HEK293 (cell line): ENCODE data around the gene TMEM232.

Experiments
- CTCF ChIA-PET: fragments of 350-600 bp; formaldehyde crosslinking; extraction: SDS; loops from one replicate; lab custom pipeline; 2021; ENCODE audit warnings: antibody characterized with exemption; lab: Yijun Ruan, JAX
- POLR2A ChIA-PET: fragments of 300-600 bp; formaldehyde crosslinking; extraction: SDS; loops from one replicate; lab custom pipeline; 2020; ENCODE audit warnings: antibody characterized with exemption, inconsistent platforms; lab: Yijun Ruan, JAX
- H3K27ac ChIP-seq: fragments of 200-500 bp; sonication (Bioruptor generic); 2 replicates; pipeline ENCODE4 v1.5.1; 2014; ENCODE audit warnings: low read depth, low read length, control low read depth, inconsistent platforms; ENCODE audit errors: extremely low read depth
- H3K36me3 ChIP-seq, 2 experiments: fragments of 200-500 bp in 1 of 2; sonication (Bioruptor generic) in 1 of 2; 1 replicate in 1 of 2; 2 replicates in 1 of 2; pipeline ENCODE4 v1.5.1; 2014 to 2017; ENCODE audit warnings: inconsistent platforms in 2 of 2, low read length in 2 of 2; ENCODE audit not compliant: control insufficient read depth in 2 of 2, insufficient read depth in 1 of 2
- H3K4me1 ChIP-seq: fragments of 200-500 bp; sonication (Bioruptor generic); 2 replicates; pipeline ENCODE4 v1.5.1; 2014; ENCODE audit warnings: mild to moderate bottlenecking, low read length, inconsistent platforms; ENCODE audit not compliant: control insufficient read depth, insufficient read depth
- H3K4me3 ChIP-seq: 2 replicates; pipeline ENCODE4 v1.5.1; 2011; ENCODE audit warnings: low read depth, mild to moderate bottlenecking, control low read depth, low read length, moderate library complexity
- H3K9me3 ChIP-seq: fragments of 200-500 bp; sonication (Bioruptor generic); 2 replicates; pipeline ENCODE4 v1.5.1; 2014; ENCODE audit warnings: low read depth, low read length, inconsistent platforms; ENCODE audit not compliant: control insufficient read depth, insufficient read depth
- SALL2 ChIP-seq: fragments of 450-650 bp; formaldehyde crosslinking; IDR thresholded peaks from 2 replicates; pipeline ENCODE4 v1.5.0; 2017; ENCODE audit warnings: missing biosample characterization, mild to moderate bottlenecking, missing genetic modification characterization, borderline replicate concordance
- SCRT2 ChIP-seq: fragments of 450-650 bp; formaldehyde crosslinking; IDR thresholded peaks from 2 replicates; pipeline ENCODE4 v1.5.1; 2016; ENCODE audit warnings: missing biosample characterization, missing genetic modification characterization
- TCF7L2 ChIP-seq: IDR thresholded peaks from 2 replicates; pipeline ENCODE4 v1.6.1; 2011; ENCODE audit warnings: low read depth, mild to moderate bottlenecking, inconsistent platforms, low read length, moderate library complexity, borderline replicate concordance
- ZBTB8A ChIP-seq: fragments of 450-650 bp; formaldehyde crosslinking; IDR thresholded peaks from 2 replicates; pipeline ENCODE4 v1.5.1; 2016; ENCODE audit warnings: missing biosample characterization, missing genetic modification characterization
- ZNF10 ChIP-seq: fragments of 450-650 bp; formaldehyde crosslinking; IDR thresholded peaks from 2 replicates; pipeline ENCODE4 v1.5.1; 2017; ENCODE audit warnings: missing biosample characterization, missing genetic modification characterization
- ZNF112 ChIP-seq: fragments of 450-650 bp; formaldehyde crosslinking; IDR thresholded peaks from 2 replicates; pipeline ENCODE4 v1.5.0; 2017; ENCODE audit warnings: missing biosample characterization, missing genetic modification characterization
- ZNF132 ChIP-seq: fragments of 450-650 bp; formaldehyde crosslinking; IDR thresholded peaks from 2 replicates; pipeline ENCODE4 v1.5.1; 2017; ENCODE audit warnings: missing biosample characterization, missing genetic modification characterization, borderline replicate concordance
- ZNF133 ChIP-seq: fragments of 450-650 bp; formaldehyde crosslinking; IDR thresholded peaks from 2 replicates; pipeline ENCODE4 v1.5.1; 2016; ENCODE audit warnings: missing biosample characterization, missing genetic modification characterization
- ZNF184 ChIP-seq: fragments of 450-650 bp; IDR thresholded peaks from 2 replicates; pipeline ENCODE4 v1.5.1; 2018; ENCODE audit warnings: missing biosample characterization, mild to moderate bottlenecking, missing genetic modification characterization
- ZNF221 ChIP-seq: fragments of 450-650 bp; formaldehyde crosslinking; IDR thresholded peaks from 2 replicates; pipeline ENCODE4 v1.5.1; 2017; ENCODE audit warnings: missing biosample characterization, missing genetic modification characterization, borderline replicate concordance
- ZNF23 ChIP-seq: fragments of 450-650 bp; formaldehyde crosslinking; IDR thresholded peaks from 2 replicates; pipeline ENCODE4 v1.5.1; 2016; ENCODE audit warnings: missing biosample characterization, missing genetic modification characterization, borderline replicate concordance
- ZNF24 ChIP-seq: fragments of 450-650 bp; formaldehyde crosslinking; IDR thresholded peaks from 2 replicates; pipeline ENCODE4 v1.5.1; 2016; ENCODE audit warnings: missing biosample characterization, missing genetic modification characterization
- ZNF248 ChIP-seq: fragments of 450-650 bp; formaldehyde crosslinking; IDR thresholded peaks from 2 replicates; pipeline ENCODE4 v1.5.1; 2017; ENCODE audit warnings: missing biosample characterization, missing genetic modification characterization
- ZNF48 ChIP-seq: fragments of 450-650 bp; formaldehyde crosslinking; IDR thresholded peaks from 2 replicates; pipeline ENCODE4 v1.5.1; 2016; ENCODE audit warnings: missing biosample characterization, missing genetic modification characterization
- ZNF623 ChIP-seq: fragments of 450-650 bp; formaldehyde crosslinking; IDR thresholded peaks from 2 replicates; pipeline ENCODE4 v1.5.1; 2016; ENCODE audit warnings: missing biosample characterization, missing genetic modification characterization
- ZNF626 ChIP-seq: fragments of 450-650 bp; sonication (Bioruptor Pico); formaldehyde crosslinking; IDR thresholded peaks from 2 replicates; pipeline ENCODE4 v1.5.1; 2018; ENCODE audit warnings: missing biosample characterization, missing genetic modification characterization, inconsistent platforms
- ZNF707 ChIP-seq: fragments of 450-650 bp; formaldehyde crosslinking; IDR thresholded peaks from 2 replicates; pipeline ENCODE4 v1.5.1; 2016; ENCODE audit warnings: missing biosample characterization, missing genetic modification characterization
- ZNF837 ChIP-seq: fragments of 450-650 bp; formaldehyde crosslinking; IDR thresholded peaks from 2 replicates; pipeline ENCODE4 v1.5.1; 2016; ENCODE audit warnings: missing biosample characterization, missing genetic modification characterization
- TF ChIP-seq, protein P1 (sequence below): fragments of 450-650 bp; formaldehyde crosslinking; IDR thresholded peaks from 2 replicates; pipeline ENCODE4 v1.5.1; 2016; ENCODE audit warnings: missing biosample characterization, missing genetic modification characterization
- TF ChIP-seq, protein P2 (sequence below): fragments of 450-650 bp; formaldehyde crosslinking; IDR thresholded peaks from 2 replicates; pipeline ENCODE4 v1.5.1; 2016; ENCODE audit warnings: missing biosample characterization, missing genetic modification characterization
- TF ChIP-seq, protein P3 (sequence below): fragments of 450-650 bp; formaldehyde crosslinking; IDR thresholded peaks from 2 replicates; pipeline ENCODE4 v1.5.1; 2017; ENCODE audit warnings: missing biosample characterization, missing genetic modification characterization
- TF ChIP-seq, protein P4 (sequence below): fragments of 450-650 bp; IDR thresholded peaks from 2 replicates; pipeline ENCODE4 v1.5.1; 2018; ENCODE audit warnings: missing biosample characterization, mild to moderate bottlenecking, missing genetic modification characterization

Gene TMEM232

DNA sequence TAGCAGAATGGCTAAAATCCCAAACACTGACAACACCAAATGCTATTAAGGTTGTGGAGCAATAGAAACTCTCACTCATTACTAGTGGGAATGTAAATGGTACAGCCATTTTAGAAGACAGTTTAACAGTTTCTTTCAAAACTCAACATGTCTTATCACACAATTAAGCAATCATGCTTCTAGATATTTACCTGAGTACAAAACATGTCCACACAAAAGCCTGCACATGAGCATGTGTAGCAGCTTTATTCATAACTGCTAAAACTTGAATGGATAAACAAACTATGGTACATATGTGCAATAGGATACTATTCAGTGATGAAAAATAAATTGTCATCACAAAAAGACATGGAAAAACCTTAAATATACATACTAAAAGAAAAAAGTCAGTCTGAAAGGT is 43.8 kb upstream of the TMEM232 start:
- CTCF ChIA-PET, result no interaction called here
- Histone ChIP-seq H3K4me1 (no peaks in the 10 kb centered on the region), H3K36me3 (no peaks in the 10 kb centered on the region), H3K27ac (no peak overlapping the region), H3K4me3 (no peak overlapping the region), H3K9me3 (no peaks in the 10 kb centered on the region)
- TF ChIP-seq ZNF10 (no peak), ZNF707 (tag by site-specific recombination) (no peak), ZNF623 (tag by site-specific recombination) (no peak), ZNF248 (tag by site-specific recombination) (no peak), SALL2 (tag by site-specific recombination) (no peak), TCF7L2 (no peak), ZBTB8A (tag by site-specific recombination) (no peak), ZNF112 (tag by site-specific recombination) (no peak), ZNF132 (tag by site-specific recombination) (no peak), ZNF626 (no peak), ZNF48 (no peak)
- TF ChIP-seq, protein P1, sequence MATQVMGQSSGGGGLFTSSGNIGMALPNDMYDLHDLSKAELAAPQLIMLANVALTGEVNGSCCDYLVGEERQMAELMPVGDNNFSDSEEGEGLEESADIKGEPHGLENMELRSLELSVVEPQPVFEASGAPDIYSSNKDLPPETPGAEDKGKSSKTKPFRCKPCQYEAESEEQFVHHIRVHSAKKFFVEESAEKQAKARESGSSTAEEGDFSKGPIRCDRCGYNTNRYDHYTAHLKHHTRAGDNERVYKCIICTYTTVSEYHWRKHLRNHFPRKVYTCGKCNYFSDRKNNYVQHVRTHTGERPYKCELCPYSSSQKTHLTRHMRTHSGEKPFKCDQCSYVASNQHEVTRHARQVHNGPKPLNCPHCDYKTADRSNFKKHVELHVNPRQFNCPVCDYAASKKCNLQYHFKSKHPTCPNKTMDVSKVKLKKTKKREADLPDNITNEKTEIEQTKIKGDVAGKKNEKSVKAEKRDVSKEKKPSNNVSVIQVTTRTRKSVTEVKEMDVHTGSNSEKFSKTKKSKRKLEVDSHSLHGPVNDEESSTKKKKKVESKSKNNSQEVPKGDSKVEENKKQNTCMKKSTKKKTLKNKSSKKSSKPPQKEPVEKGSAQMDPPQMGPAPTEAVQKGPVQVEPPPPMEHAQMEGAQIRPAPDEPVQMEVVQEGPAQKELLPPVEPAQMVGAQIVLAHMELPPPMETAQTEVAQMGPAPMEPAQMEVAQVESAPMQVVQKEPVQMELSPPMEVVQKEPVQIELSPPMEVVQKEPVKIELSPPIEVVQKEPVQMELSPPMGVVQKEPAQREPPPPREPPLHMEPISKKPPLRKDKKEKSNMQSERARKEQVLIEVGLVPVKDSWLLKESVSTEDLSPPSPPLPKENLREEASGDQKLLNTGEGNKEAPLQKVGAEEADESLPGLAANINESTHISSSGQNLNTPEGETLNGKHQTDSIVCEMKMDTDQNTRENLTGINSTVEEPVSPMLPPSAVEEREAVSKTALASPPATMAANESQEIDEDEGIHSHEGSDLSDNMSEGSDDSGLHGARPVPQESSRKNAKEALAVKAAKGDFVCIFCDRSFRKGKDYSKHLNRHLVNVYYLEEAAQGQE (tag by site-specific recombination), result no peak
- TF ChIP-seq, protein P2, sequence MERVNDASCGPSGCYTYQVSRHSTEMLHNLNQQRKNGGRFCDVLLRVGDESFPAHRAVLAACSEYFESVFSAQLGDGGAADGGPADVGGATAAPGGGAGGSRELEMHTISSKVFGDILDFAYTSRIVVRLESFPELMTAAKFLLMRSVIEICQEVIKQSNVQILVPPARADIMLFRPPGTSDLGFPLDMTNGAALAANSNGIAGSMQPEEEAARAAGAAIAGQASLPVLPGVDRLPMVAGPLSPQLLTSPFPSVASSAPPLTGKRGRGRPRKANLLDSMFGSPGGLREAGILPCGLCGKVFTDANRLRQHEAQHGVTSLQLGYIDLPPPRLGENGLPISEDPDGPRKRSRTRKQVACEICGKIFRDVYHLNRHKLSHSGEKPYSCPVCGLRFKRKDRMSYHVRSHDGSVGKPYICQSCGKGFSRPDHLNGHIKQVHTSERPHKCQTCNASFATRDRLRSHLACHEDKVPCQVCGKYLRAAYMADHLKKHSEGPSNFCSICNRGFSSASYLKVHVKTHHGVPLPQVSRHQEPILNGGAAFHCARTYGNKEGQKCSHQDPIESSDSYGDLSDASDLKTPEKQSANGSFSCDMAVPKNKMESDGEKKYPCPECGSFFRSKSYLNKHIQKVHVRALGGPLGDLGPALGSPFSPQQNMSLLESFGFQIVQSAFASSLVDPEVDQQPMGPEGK (tag by site-specific recombination), result no peak
- POLR2A ChIA-PET, result no interaction called here

DNA sequence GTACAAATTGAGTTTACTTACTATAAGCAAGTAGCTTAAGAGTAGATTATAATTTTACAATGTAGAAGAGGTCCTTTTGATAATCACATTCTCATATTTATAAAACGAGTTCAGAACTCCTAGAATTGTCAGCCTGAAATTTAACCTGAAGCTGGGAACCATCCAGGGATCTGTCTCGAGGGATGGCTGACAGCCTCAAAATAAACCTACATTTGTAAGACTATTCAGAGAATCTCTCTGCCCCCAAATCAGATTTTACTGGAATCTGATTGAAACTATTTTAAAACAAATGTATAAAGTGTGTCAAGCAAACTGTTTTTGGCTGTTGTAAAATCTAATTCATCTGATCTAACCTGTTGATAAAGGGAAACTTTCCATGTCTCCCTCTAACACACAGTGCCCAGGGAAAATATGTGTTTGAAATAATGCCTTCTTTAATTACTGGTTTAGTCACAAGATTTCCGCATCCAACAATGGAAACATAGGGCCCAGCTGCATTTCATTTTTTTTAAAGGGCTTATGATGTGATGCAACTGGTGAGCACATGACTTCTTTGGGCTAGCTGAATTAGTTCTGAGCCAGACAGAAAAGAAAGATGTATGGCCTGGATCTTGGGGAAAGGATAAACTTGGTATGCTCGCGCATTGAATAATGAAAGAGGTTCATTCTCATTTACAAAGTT is 42.7 kb upstream of the TMEM232 start:
- Histone ChIP-seq H3K27ac (no peak overlapping the region), H3K4me3 (no peak overlapping the region), H3K36me3 (peaks cover 0 to 3% of the 10 kb centered on the region in 2 experiments; a peak in 1 of 3 replicates), H3K9me3 (no peaks in the 10 kb centered on the region), H3K4me1 (no peaks in the 10 kb centered on the region)
- 0 out of 2 replicates have a peak, but pooled peaks have one; percentile 37 for TF ChIP-seq SCRT2 (tag by site-specific recombination)
- TF ChIP-seq ZNF623 (tag by site-specific recombination), result no peak
- ChIA-PET POLR2A (no interaction called here), CTCF (interaction anchor here (0.5 to 0.6 kb wide), 2 partner anchors 16 to 1681 kb away, joined by 3 read pairs; no protein-coding TSS in a partner anchor)

DNA sequence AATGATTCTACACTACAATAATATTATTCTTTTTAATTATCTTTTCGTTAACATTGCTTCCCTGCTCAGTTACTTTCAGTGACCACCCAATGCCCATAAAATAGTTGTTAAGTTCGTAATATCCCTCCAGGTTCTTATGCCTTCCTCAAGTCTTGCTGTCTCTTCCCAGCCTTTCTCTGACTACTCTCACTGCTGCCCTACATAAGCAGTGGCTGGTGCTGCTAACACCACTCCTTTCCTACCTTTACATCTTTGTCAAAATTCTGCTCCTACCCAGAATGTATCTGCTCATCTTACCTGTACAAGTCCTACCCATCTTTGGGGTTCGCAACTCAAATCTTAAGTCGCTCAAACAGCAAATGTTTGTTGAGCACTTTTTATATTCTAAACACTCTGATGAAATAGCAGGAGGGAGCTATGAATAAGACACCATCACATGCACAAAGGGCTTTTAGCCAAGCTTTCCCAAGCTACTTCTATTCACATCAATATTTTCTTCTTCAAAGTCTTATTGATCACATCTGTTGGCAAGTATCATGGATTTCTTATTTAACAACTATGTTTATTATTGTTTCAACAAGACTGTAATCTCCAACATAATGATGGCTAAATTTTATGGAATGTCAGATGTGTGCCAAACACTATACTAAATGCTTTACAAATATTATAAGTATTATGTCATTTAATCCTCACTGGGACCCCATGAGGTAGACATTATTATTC is 41.8 kb upstream of the TMEM232 start:
- POLR2A ChIA-PET, result no interaction called here
- CTCF ChIA-PET, result interaction anchor here (0.5 to 1.6 kb wide), 3 partner anchors 12 to 1680 kb away, joined by 3 to 6 read pairs (median 3); no protein-coding TSS in a partner anchor
- H3K27ac ChIP-seq, result no peak overlapping the region
- TF ChIP-seq ZNF221 (tag by site-specific recombination) (no peak), ZNF24 (tag by site-specific recombination) (no peak), ZNF184 (tag by site-specific recombination) (no peak), ZNF133 (tag by site-specific recombination) (no peak), ZNF837 (no peak), ZNF23 (tag by site-specific recombination) (no peak)
- TF ChIP-seq, protein P3, sequence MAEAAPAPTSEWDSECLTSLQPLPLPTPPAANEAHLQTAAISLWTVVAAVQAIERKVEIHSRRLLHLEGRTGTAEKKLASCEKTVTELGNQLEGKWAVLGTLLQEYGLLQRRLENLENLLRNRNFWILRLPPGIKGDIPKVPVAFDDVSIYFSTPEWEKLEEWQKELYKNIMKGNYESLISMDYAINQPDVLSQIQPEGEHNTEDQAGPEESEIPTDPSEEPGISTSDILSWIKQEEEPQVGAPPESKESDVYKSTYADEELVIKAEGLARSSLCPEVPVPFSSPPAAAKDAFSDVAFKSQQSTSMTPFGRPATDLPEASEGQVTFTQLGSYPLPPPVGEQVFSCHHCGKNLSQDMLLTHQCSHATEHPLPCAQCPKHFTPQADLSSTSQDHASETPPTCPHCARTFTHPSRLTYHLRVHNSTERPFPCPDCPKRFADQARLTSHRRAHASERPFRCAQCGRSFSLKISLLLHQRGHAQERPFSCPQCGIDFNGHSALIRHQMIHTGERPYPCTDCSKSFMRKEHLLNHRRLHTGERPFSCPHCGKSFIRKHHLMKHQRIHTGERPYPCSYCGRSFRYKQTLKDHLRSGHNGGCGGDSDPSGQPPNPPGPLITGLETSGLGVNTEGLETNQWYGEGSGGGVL (tag by site-specific recombination), result no peak
- TF ChIP-seq, protein P4, sequence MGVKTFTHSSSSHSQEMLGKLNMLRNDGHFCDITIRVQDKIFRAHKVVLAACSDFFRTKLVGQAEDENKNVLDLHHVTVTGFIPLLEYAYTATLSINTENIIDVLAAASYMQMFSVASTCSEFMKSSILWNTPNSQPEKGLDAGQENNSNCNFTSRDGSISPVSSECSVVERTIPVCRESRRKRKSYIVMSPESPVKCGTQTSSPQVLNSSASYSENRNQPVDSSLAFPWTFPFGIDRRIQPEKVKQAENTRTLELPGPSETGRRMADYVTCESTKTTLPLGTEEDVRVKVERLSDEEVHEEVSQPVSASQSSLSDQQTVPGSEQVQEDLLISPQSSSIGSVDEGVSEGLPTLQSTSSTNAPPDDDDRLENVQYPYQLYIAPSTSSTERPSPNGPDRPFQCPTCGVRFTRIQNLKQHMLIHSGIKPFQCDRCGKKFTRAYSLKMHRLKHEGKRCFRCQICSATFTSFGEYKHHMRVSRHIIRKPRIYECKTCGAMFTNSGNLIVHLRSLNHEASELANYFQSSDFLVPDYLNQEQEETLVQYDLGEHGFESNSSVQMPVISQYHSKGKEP (tag by site-specific recombination), result no peak

More for the DNA sequence above, 41.8 kb upstream of the TMEM232 start:
- peaks cover 0 to 3% of the 10 kb centered on the region in 2 experiments; a peak in 1 of 3 replicates for H3K36me3 ChIP-seq
- no peak overlapping the region for H3K4me3 ChIP-seq
- H3K9me3 ChIP-seq, result no peaks in the 10 kb centered on the region
- H3K4me1 ChIP-seq, result no peaks in the 10 kb centered on the region
